ENCODE measurements around the gene CALR3. TPM values are rescaled to one million over a fixed set of nuclear protein-coding genes. Genes with fewer than 3 reads are reported as not detected.
A peak's percentile ranks its signal among the peaks of the same experiment; 100 is the strongest.

Gene CALR3
- total RNA-seq, 2 experiments from 2014 or later: not detected

DNA sequence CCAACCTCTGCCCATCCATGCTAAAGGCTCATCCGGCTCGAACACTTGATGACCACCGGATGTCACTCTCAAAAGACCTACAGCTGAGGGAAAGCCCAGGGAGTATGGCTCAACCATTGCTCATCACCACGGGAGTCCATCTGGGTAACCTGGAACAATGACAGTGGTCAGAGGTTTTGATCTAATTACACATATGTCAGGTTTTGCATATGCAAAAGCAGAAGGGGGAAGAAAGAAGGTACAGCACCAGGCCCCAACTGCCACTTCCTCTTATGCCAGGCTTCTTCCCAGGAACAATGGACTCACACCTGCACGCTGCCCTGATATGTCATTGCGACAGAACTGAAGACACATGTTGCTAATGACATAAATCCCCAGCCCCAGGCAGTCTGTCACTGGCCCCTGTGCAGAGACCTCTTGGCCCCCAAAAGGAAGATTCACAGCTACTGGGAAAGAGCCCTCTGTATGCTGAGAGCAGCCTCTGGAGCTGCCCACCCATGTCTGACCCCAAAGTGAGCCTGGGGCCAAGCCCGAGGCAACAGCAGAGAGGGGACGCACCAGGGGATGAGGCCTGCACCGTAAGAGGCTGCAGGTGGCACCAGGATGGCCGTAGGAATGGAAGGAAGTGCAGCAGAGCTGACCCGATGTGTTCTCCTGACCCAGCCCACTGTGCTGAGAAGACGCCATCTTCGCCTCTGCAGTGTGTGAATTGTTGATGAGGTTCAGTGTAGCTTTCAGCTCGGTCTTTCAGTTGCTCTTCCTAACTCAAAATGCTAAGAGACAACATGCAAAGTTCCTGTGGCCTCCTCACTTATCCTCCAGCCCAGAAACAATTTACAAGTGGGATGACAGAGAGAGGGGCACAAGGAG lies 50.5 kb downstream of the CALR3 start:
- DNase-seq: peak; percentile 13
- Mint-ChIP-seq H3K4me1 (ENCODE audit: low read depth) (peaks cover 51% of the 10 kb centered on the region), H3K27me3 (ENCODE audit: low read depth) (no peaks in the 10 kb centered on the region), H3K4me3 (no peak overlapping the region), H3K9me3 (no peaks in the 10 kb centered on the region), H3K27ac (no peak overlapping the region), H3K36me3 (ENCODE audit: low read depth) (peaks cover 9% of the 10 kb centered on the region)
- CTCF ChIA-PET: no interaction called here
- intact Hi-C loops (cut with micrococcal nuclease): no loop called here

GRCh38 chr19:16444269-16444600 lies 51.7 kb downstream of the CALR3 start:
- Mint-ChIP-seq H3K4me1 (ENCODE audit: low read depth) (peaks cover 44% of the 10 kb centered on the region), H3K9me3 (no peaks in the 10 kb centered on the region), H3K27ac (no peak overlapping the region), H3K36me3 (ENCODE audit: low read depth) (peaks cover 4% of the 10 kb centered on the region), H3K4me3 (no peak overlapping the region), H3K27me3 (ENCODE audit: low read depth) (no peaks in the 10 kb centered on the region)
- no peak for DNase-seq
- intact Hi-C loops (cut with micrococcal nuclease): no loop called here
- CTCF ChIA-PET: interaction anchor here (1.3 kb wide), 1 partner anchor 27 kb away, joined by 4 read pairs; no protein-coding TSS in a partner anchor

DNA sequence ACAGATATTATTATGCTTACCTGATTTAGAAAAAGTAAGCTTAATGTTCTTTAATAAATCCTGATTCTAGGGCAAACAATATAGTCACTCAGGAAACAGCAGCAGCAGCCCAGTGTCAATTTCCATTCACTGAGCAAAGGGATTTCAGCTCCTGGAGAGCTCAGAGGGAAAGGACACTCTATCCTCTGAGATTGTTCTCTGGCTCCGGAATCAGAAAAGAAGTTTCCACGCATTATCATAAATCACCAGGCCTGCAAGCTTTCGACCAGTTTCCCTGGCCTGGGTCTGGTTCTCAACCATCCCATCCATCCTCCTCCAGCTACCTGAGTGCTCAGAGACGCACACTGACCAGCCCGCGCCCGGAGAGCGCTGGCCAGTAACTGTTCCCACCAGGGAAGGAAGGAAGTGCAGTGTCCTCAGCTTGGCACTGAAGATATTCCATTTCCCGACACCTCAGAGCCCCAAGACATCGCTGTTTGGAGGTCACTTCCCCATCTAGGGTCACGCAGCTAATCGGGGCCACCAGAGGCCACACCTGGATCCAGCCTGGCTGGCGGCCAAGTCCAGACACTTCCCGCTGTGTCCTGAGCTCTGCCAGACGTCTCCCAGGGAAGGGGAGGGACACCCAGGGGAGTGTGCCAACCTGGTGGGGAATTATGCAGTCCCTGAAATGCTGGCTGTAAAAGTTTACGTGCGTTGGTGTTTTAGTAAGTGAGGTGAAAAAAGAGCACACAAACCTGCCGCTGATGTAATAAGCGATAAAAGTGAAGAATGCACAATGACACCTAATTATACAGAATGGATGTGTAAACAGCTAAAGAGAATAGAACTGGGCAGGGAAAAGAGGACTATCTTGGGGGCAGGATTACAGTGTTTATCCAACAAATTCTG lies 53.3 kb downstream of the CALR3 start:
- no peak overlapping the region for H3K4me3 Mint-ChIP-seq
- H3K36me3 Mint-ChIP-seq (ENCODE audit: low read depth): peaks cover 2% of the 10 kb centered on the region
- CTCF ChIA-PET: interaction anchor here (0.8 to 1.8 kb wide), 8 partner anchors 10 to 488 kb away, joined by 3 to 6 read pairs (median 4); no protein-coding TSS in a partner anchor
- H3K4me1 Mint-ChIP-seq (ENCODE audit: low read depth): peaks cover 34% of the 10 kb centered on the region
- no peak overlapping the region for H3K27ac Mint-ChIP-seq
- no peaks in the 10 kb centered on the region for H3K9me3 Mint-ChIP-seq
- no peak for DNase-seq
- no peaks in the 10 kb centered on the region for H3K27me3 Mint-ChIP-seq (ENCODE audit: low read depth)
- intact Hi-C loops (cut with micrococcal nuclease): no loop called here

- peak; percentile 54 for DNase-seq
- Mint-ChIP-seq H3K4me3 (no peak overlapping the region), H3K4me1 (ENCODE audit: low read depth) (peaks cover 25% of the 10 kb centered on the region), H3K27me3 (ENCODE audit: low read depth) (no peaks in the 10 kb centered on the region), H3K36me3 (ENCODE audit: low read depth) (peaks cover 9% of the 10 kb centered on the region), H3K9me3 (no peaks in the 10 kb centered on the region), H3K27ac (no peak overlapping the region)
- CTCF ChIA-PET: interaction anchor here (0.6 to 1.8 kb wide), 7 partner anchors 11 to 488 kb away, joined by 3 to 6 read pairs (median 3); no protein-coding TSS in a partner anchor
- intact Hi-C loops (cut with micrococcal nuclease): no loop called here
Measured at GRCh38 chr19:16441661-16442162, 54.3 kb downstream of the CALR3 start.

DNA sequence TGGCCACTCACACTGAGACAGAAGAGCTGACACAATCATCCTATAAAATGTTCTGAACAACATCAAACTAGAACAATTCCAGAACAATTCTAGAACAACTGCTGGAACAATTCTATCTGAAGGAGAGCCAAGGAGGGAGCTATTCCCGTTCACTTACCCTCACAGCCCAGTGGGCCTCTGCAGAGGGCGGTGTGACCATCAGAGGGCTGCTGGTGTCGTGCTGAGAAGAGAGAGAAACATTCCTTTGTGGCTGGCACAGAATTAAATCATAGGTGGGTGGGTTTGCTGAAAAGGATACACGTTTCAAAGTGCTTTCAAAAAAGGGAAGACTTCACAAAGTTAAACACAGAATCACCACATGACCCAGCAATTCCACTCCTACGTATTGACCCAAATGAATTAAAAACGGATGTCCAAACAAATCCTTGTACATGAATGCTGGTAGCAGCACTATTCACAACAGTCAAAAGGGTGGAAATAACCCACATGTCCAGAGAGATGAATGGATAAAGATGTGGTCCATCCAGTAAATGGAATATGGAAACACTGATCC lies 59.1 kb downstream of the CALR3 start:
- Mint-ChIP-seq H3K36me3 (ENCODE audit: low read depth) (peaks cover 11% of the 10 kb centered on the region), H3K27me3 (ENCODE audit: low read depth) (no peaks in the 10 kb centered on the region), H3K4me3 (no peak overlapping the region), H3K4me1 (ENCODE audit: low read depth) (no peaks in the 10 kb centered on the region), H3K9me3 (no peaks in the 10 kb centered on the region), H3K27ac (no peak overlapping the region)
- intact Hi-C loops (cut with micrococcal nuclease): no loop called here
- no peak for DNase-seq
- CTCF ChIA-PET: no interaction called here

DNA sequence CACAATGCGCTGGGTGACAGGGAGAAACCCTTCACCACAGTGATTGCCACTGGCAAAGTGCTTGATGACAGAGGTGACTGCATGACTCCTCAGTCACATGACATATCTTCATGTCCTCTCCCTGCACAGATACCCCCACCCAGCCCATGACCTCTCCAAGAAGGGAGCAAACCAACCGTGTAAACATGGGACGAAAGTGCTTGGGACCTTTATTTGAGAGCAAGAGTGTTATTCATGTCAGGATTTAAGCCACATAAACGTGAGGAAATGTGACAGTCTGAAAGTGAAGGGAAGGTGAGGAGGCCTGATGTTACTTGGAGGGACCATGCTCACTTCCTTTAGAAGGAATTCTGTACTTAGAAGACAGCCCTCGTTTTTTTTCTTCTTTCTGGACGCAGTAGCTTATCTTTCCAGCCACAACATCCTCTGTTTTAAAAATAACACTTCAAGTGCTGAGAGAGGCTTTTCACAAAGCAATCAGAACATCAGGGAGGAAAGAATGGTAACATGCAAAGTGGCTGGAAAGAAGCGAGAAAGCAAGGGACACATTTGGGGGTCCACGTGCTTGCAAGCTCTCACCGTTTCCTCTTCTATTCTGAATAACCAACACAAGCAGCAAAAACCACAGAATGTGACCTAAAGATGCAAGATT lies 59.8 kb downstream of the CALR3 start:
- intact Hi-C loops (cut with micrococcal nuclease): no loop called here
- Mint-ChIP-seq H3K27ac (no peak overlapping the region), H3K9me3 (no peaks in the 10 kb centered on the region), H3K36me3 (ENCODE audit: low read depth) (peaks cover 12% of the 10 kb centered on the region), H3K27me3 (ENCODE audit: low read depth) (no peaks in the 10 kb centered on the region), H3K4me1 (ENCODE audit: low read depth) (no peaks in the 10 kb centered on the region), H3K4me3 (no peak overlapping the region)
- no peak for DNase-seq
- CTCF ChIA-PET: no interaction called here

DNA sequence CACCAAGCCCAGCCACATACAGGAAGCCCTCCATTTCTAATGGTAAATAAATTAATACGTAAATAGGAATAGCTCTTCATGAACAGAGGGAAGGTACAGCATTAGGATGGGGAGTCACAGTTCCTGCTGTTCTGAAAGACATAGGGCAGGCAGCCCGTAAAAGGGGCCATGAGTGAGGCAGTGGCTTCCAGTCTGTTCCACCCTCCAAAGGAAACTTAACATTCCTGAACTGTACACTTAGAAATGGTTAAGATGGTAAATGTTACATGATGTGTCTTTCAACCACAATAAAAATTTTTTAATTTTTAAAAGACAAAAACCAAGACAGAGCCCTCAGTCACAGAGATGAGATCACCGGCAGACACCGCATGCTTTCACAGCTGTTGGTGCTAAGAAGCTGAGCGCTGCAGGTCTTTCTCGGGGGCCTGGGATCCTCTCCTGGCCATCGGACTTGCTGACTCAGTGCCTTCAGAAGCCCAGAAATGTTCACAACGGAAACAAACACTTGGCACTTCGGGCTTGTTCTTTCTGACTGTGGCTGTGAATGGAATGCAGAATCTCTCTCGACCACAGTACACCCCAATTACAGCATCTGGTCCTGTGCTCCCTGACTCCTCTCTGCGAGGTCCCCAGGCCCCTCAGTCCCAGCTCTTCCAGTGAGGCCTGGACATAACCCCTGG lies 60.6 kb downstream of the CALR3 start:
- Mint-ChIP-seq H3K27me3 (ENCODE audit: low read depth) (no peaks in the 10 kb centered on the region), H3K4me3 (no peak overlapping the region), H3K9me3 (no peaks in the 10 kb centered on the region), H3K4me1 (ENCODE audit: low read depth) (no peaks in the 10 kb centered on the region), H3K36me3 (ENCODE audit: low read depth) (peaks cover 12% of the 10 kb centered on the region), H3K27ac (no peak overlapping the region)
- CTCF ChIA-PET: no interaction called here
- intact Hi-C loops (cut with micrococcal nuclease): no loop called here
- no peak for DNase-seq

- Mint-ChIP-seq H3K4me3 (no peak overlapping the region), H3K36me3 (ENCODE audit: low read depth) (peaks cover 16% of the 10 kb centered on the region), H3K9me3 (no peaks in the 10 kb centered on the region), H3K27ac (no peak overlapping the region), H3K4me1 (ENCODE audit: low read depth) (peaks cover 7% of the 10 kb centered on the region), H3K27me3 (ENCODE audit: low read depth) (no peaks in the 10 kb centered on the region)
- intact Hi-C loops (cut with micrococcal nuclease): no loop called here
- CTCF ChIA-PET: interaction anchor here (0.7 kb wide), 1 partner anchor 901 kb away, joined by 3 read pairs; no protein-coding TSS in a partner anchor
- DNase-seq: no peak
Measured at GRCh38 chr19:16433986-16434385, 62.0 kb downstream of the CALR3 start.

DNA sequence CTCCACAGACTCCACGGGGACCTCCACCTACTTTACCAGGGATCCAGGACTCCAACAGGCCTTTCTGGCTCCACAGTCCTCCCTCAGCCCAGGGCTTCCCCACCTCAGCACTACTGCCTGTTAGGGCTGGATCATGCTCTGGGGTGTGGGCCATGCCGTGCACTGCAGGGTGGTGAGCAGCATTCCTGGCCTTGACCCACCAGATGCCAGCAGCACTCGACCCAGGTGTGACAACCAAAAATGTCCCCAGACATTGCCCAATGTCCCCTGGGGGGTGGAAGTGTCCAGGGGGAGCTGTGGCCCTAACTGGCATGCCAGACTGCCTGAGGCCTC lies 66.2 kb downstream of the CALR3 start:
- Mint-ChIP-seq H3K27me3 (ENCODE audit: low read depth) (no peaks in the 10 kb centered on the region), H3K4me3 (no peak overlapping the region), H3K4me1 (ENCODE audit: low read depth) (peaks cover 10% of the 10 kb centered on the region), H3K27ac (no peak overlapping the region), H3K36me3 (ENCODE audit: low read depth) (peaks cover 22% of the 10 kb centered on the region), H3K9me3 (no peaks in the 10 kb centered on the region)
- intact Hi-C loops (cut with micrococcal nuclease): no loop called here
- CTCF ChIA-PET: interaction anchor here (1.3 kb wide), 1 partner anchor 12 kb away, joined by 3 read pairs; no protein-coding TSS in a partner anchor
- DNase-seq: no peak

GRCh38 chr19:16429066-16429758 lies 66.8 kb downstream of the CALR3 start:
- Mint-ChIP-seq H3K36me3 (ENCODE audit: low read depth) (peaks cover 20% of the 10 kb centered on the region), H3K27me3 (ENCODE audit: low read depth) (no peaks in the 10 kb centered on the region), H3K27ac (no peak overlapping the region), H3K9me3 (no peaks in the 10 kb centered on the region), H3K4me1 (ENCODE audit: low read depth) (peaks cover 10% of the 10 kb centered on the region), H3K4me3 (no peak overlapping the region)
- CTCF ChIA-PET: interaction anchor here (1.3 kb wide), 1 partner anchor 11 kb away, joined by 3 read pairs; no protein-coding TSS in a partner anchor
- DNase-seq: no peak
- intact Hi-C loops (cut with micrococcal nuclease): no loop called here
